Stomach (tissue), 9 donors: Measurements from ENCODE around the gene DNAJC22. TPM values are rescaled to one million over a fixed set of nuclear protein-coding genes. Genes with fewer than 3 reads are reported as not detected.
A peak's percentile ranks its signal among the peaks of the same experiment; 100 is the strongest.

ENCODE experiments used
- DNase-seq, 2 donors: peaks; one replicate each; pipeline versions ENCODE4 v3.0.0 to v3.0.0-alpha.2; 2013 to 2019
- H3K27ac ChIP-seq, 5 donors: fragments of 200-600 bp in 4 of 5; sonication (generic) in 4 of 5; one replicate each; pipeline ENCODE4 v1.5.1; 2013 to 2019; ENCODE audit warnings: mild to moderate bottlenecking in 1 of 5, moderate library complexity in 1 of 5
- H3K27me3 ChIP-seq, 3 donors: fragments of 200-600 bp; sonication (generic); one replicate each; pipeline ENCODE4 v1.5.1; 2017 to 2019; ENCODE audit warnings: mixed run types in 1 of 3
- H3K36me3 ChIP-seq, 4 donors: fragments of 200-600 bp; sonication (generic); 1 replicate in 3 of 4; 2 replicates in 1 of 4; pipeline ENCODE4 v1.5.1; 2016 to 2019
- H3K4me1 ChIP-seq, 4 donors: fragments of 200-600 bp; sonication (generic); one replicate each; pipeline ENCODE4 v1.5.1; 2016 to 2019
- H3K4me3 ChIP-seq, 4 donors: fragments of 200-600 bp; sonication (generic) in 3 of 4; one replicate each; pipeline ENCODE4 v1.5.1; 2016 to 2019; ENCODE audit warnings: mild to moderate bottlenecking in 1 of 4
- H3K9me3 ChIP-seq, 4 donors: fragments of 200-600 bp; sonication (generic); one replicate each; pipeline ENCODE4 v1.5.1; 2016 to 2019
- EP300 ChIP-seq: sonication (generic); formaldehyde crosslinking; IDR thresholded peaks from one replicate; pipeline ENCODE4 v1.6.1; 2017; ENCODE audit warnings: antibody characterized with exemption
- POLR2A ChIP-seq, 4 donors: fragments of 450-650 bp; IDR thresholded peaks; one replicate each; pipeline ENCODE4 v1.6.1; 2016; ENCODE audit warnings: antibody characterized with exemption in 4 of 4, control low read depth in 2 of 4, mild to moderate bottlenecking in 1 of 4, moderate library complexity in 1 of 4
- POLR2AphosphoS5 ChIP-seq, 3 donors: sonication (generic); formaldehyde crosslinking; IDR thresholded peaks; one replicate each; pipeline ENCODE4 v1.6.1; 2016; ENCODE audit warnings: antibody characterized with exemption in 3 of 3
- WGBS, 5 donors: extraction: QIAGEN DNeasy Blood & Tissue Kit in 3 of 5; methylation state at CpG; one replicate each; pipeline versions ENCODE4 v1.1.5 to v1.1.7; 2013 to 2018; 5-methylcytosine and 5-hydroxymethylcytosine counted together
- intact Hi-C: fragments of 100-400 bp; cut with DNase I; formaldehyde crosslinking; loops from one replicate; pipeline ENCODE4 v1.15.1; 2023; ENCODE audit warnings: low total_unique reads
- polyA plus RNA-seq, 3 donors: library from polyadenylated mRNA; stranded (reverse); fragments of 200-250 nt; gene quantifications; one replicate each; pipeline ENCODE4 v1.2.3, GENCODE V29; 2013
- total RNA-seq, 5 donors: library from RNA; depleted of rRNA; stranded (reverse); fragments of >200 nt; gene quantifications; one replicate each; pipeline versions ENCODE4 v1.1.0 to v1.2.3, GENCODE V29; 2014 to 2016
- TF ChIP-seq, protein P1 (sequence below), 7 experiments: fragments of 450-650 bp in 4 of 7; fragments of 200-600 bp in 3 of 7; sonication (generic) in 3 of 7; IDR thresholded peaks; one replicate each; pipeline ENCODE4 v1.5.1; 2016 to 2019; ENCODE audit warnings: antibody characterized with exemption in 7 of 7, control low read depth in 2 of 7, mild to moderate bottlenecking in 1 of 7
- donor health status: healthy with polysubstance abuse.
- donor health status: Bipolar disorder and iron deficiency.
- donor health status: healthy.

The DNAJC22 gene
- total and polyA plus RNA-seq, 8 donors = 1.5 to 54.7 (median 3.1) TPM; not detected in 1

DNA sequence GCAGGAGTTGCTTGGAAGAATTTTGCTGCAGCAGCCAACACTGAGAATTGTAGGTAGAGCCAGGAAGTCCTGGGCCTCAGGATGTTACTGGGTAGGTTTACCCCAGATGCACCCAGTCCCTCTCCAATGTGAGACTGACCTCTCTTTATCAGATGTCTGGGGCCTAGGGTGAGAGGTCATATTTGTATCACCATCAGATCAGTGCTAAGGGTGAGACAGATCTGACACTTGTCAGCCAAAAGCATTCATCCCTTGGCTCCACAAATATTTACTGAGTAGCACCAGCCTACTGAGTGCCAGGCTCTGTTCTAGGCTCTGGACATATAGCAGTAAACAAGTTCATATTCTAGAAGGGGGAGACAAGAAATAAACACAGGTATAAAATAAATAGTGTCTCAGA, 19.3 kb upstream of the DNAJC22 start:
- intact Hi-C loops = no loop called here
- DNase-seq = no peak
- TF ChIP-seq POLR2AphosphoS5 (IDR thresholded peaks at IDR 0.05) (no peak), POLR2A (IDR thresholded peaks at IDR 0.05) (no peak), EP300 (no peak)
- TF ChIP-seq, protein P1, sequence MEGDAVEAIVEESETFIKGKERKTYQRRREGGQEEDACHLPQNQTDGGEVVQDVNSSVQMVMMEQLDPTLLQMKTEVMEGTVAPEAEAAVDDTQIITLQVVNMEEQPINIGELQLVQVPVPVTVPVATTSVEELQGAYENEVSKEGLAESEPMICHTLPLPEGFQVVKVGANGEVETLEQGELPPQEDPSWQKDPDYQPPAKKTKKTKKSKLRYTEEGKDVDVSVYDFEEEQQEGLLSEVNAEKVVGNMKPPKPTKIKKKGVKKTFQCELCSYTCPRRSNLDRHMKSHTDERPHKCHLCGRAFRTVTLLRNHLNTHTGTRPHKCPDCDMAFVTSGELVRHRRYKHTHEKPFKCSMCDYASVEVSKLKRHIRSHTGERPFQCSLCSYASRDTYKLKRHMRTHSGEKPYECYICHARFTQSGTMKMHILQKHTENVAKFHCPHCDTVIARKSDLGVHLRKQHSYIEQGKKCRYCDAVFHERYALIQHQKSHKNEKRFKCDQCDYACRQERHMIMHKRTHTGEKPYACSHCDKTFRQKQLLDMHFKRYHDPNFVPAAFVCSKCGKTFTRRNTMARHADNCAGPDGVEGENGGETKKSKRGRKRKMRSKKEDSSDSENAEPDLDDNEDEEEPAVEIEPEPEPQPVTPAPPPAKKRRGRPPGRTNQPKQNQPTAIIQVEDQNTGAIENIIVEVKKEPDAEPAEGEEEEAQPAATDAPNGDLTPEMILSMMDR (IDR thresholded peaks at IDR 0.05) = no peak
- Histone ChIP-seq H3K27ac (no peak overlapping the region), H3K4me3 (no peak overlapping the region), H3K27me3 (peaks cover 0 to 17% (median 0%) of the 10 kb centered on the region in 3 donors), H3K36me3 (peaks cover 0 to 15% (median 0%) of the 10 kb centered on the region in 4 donors), H3K4me1 (peaks cover 7 to 21% (median 16%) of the 10 kb centered on the region in 4 donors), H3K9me3 (no peaks in the 10 kb centered on the region)

DNA sequence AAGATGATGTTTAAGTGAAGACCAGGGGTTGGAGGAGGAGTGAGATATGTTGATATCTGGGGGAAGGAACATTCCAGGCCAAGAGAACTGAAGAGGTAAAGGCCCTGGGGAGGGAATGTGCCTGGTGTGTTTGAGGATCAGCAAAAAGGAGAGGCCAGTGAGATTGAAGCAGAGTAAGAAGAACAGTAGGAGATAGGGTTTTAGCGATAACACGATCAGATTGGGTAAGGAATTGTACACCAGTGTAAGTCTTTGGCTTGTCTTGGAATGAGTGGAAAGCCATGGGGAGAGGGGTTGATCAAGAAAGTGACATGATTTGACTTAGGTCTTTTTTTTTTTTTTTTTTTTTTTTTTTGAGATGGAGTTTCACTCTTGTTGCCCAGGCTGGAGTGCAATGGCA, 18.8 kb upstream of the DNAJC22 start:
- H3K27me3 ChIP-seq = peaks cover 0 to 23% (median 5%) of the 10 kb centered on the region in 3 donors
- intact Hi-C loops = no loop called here
- TF ChIP-seq POLR2A (IDR thresholded peaks at IDR 0.05) (no peak), POLR2AphosphoS5 (IDR thresholded peaks at IDR 0.05) (no peak), EP300 (no peak)
- TF ChIP-seq, protein P1 (IDR thresholded peaks at IDR 0.05) = no peak
- H3K36me3 ChIP-seq = peaks cover 0 to 15% (median 0%) of the 10 kb centered on the region in 4 donors
- no peak for DNase-seq
- H3K4me1 ChIP-seq = peaks cover 7 to 22% (median 16%) of the 10 kb centered on the region in 4 donors
- no peaks in the 10 kb centered on the region for H3K9me3 ChIP-seq
- WGBS, 5 donors = 86 to 95% (median 91%) methylated on average over 2 of the region's 2 CpGs
- H3K4me3 ChIP-seq = no peak overlapping the region
- H3K27ac ChIP-seq = no peak overlapping the region

DNA sequence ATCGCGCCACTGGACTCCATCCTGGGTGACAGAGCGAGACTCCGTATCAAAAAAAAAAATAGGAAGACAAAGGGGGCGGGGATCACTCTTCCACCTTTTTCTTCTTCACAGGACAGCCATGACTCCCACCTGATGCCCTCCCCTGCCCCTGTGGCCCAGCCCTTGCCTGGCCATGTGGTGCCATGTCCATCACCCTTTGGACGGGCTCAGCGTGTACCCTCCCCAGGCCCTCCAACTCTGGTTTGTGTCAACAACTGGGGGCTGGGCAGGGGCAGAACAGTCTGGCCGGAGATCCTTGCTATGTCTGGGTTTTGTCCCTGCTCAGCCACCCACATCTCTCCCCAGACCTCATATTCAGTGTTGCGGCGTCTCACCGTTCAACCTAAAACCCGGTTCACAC, 17.9 kb upstream of the DNAJC22 start:
- TF ChIP-seq EP300 = no peak
- TF ChIP-seq POLR2AphosphoS5 (IDR thresholded peaks at IDR 0.05) = no peak
- no peak for TF ChIP-seq POLR2A (IDR thresholded peaks at IDR 0.05)
- TF ChIP-seq, protein P1 (IDR thresholded peaks at IDR 0.05) = no peak
- intact Hi-C loops = no loop called here
- Histone ChIP-seq H3K27me3 (peaks cover 0 to 32% (median 13%) of the 10 kb centered on the region in 3 donors), H3K4me1 (peaks cover 4 to 22% (median 12%) of the 10 kb centered on the region in 4 donors), H3K27ac (no peak overlapping the region), H3K9me3 (no peaks in the 10 kb centered on the region), H3K4me3 (no peak overlapping the region), H3K36me3 (peaks cover 0 to 15% (median 0%) of the 10 kb centered on the region in 4 donors)
- DNase-seq = peak in 1 of 2 donors; percentile 7
- 96 to 99% (median 96%) methylated on average over 12 of the region's 12 CpGs for WGBS, 5 donors

DNA sequence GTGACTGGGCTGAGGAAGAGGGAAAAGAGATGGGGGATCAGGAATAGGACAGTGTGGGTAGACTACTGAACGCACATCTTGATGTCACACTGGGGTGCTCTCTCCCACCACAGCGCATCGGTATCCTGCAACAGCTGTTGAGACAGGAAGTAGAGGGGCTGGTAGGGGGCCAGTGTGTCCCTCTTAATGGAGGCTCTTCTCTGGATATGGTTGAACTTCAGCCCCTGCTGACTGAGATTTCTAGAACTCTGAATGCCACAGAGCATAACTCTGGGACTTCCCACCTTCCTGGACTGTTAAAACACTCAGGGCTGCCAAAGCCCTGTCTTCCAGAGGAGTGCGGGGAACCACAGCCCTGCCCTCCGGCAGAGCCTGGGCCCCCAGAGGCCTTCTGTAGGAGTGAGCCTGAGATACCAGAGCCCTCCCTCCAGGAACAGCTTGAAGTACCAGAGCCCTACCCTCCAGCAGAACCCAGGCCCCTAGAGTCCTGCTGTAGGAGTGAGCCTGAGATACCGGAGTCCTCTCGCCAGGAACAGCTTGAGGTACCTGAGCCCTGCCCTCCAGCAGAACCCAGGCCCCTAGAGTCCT, 16.6 kb upstream of the DNAJC22 start:
- Histone ChIP-seq H3K27me3 (peaks cover 4 to 45% (median 26%) of the 10 kb centered on the region in 3 donors), H3K27ac (no peak overlapping the region), H3K4me1 (peaks cover 4 to 22% (median 8%) of the 10 kb centered on the region in 4 donors), H3K4me3 (no peak overlapping the region), H3K36me3 (peaks cover 0 to 15% (median 0%) of the 10 kb centered on the region in 4 donors), H3K9me3 (no peaks in the 10 kb centered on the region)
- 94 to 96% (median 95%) methylated on average over 5 to 7 of the region's 7 CpGs for WGBS, 5 donors
- intact Hi-C loops = no loop called here
- TF ChIP-seq POLR2AphosphoS5 (IDR thresholded peaks at IDR 0.05) (no peak), EP300 (no peak), POLR2A (IDR thresholded peaks at IDR 0.05) (no peak)
- TF ChIP-seq, protein P1 (IDR thresholded peaks at IDR 0.05) = no peak
- no peak for DNase-seq
